ENCODE results near the gene CDK5RAP2.
"Not testable (repeated sequence)": the region's sequence is repeated elsewhere in the genome, so short reads cannot be mapped to it uniquely, and the experiment has no call there.

The CDK5RAP2 gene

DNA sequence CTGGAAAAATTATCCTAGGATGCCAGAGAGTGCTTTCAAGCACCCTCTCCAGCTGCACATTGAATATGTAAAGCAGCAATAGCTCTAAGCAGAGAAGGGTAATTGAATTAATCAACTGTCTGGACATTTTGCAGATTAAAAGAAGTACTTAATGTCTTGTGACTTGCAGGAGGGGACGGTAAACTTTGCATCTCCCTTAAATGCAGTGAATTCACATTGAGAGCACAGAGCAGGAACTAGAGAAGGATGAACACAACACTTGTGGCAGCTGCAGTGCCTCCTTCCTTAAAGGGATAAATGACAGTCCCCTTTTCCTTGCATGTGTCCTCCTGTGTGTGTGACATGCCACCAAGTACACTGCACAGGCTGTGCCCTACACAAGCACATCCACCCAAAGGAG is 7.4 kb upstream of the CDK5RAP2 start:
- DNase-seq: peak; percentile 14

- peak; percentile 98 for DNase-seq
Measured at GRCh38 chr9:120583958-120584369, 4.0 kb upstream of the CDK5RAP2 start.

DNA sequence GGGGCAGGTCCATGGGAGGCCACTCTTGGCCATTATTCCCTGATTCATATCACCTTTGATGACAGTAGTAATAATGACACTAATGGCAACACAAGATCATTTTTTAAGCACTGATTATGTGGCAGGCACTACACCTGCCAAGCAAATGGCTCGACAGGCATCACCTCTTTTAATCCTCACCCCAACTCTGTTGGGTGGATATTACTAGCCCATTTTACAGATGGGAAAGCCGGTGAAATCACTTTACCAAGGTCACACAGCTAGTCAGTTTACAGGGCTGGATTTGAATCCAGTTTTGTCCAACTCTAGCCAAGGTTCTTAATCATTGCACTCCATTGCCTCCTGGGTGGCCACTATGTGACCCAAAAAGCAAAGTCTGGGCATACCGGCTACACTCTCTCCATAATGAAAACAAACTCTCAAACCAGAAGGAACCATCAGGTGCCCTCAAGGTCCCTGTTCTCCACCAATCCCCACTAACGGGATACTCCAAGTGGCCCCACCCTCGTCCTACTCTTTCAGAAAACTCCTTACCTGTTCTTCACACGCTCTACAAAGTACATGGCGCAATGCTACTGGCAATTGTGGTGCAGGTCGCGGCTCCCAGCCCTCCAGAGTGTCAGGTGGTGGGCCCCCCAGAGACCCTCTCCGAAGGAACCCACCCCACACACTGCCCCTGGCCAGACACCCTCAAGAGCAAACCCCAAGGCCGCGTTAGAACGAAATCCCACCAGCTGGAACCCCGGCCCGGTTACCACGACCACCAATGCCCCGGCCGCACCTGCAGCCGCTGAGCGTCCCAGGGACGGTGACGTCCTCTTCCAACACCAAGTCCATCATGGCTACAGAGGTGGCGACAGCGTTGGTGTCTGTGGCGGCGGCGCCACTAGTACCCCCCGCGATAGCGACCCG is 572 bp downstream of the CDK5RAP2 start:
- DNase-seq: peak; percentile 37

DNA sequence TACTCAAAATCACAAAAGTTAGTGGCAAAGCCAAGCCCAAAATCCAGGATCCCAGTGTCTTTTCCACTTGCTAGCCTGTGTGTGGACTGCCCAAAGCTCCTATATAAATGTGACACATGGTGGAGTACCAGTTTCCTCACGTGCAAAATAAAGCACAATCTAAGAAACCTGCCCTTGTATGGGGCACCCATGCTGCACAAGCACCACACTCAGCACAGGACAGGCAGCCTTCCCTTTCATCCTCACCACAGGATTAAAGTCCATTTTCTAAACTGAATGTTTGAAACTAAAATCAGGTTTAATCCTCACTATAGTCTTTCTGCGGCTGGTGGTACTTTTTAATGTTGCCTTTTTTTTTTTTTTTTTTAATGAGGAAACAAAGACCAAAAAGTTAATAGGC is 5.5 kb downstream of the CDK5RAP2 start:
- DNase-seq: no peak

- DNase-seq: no peak
Measured at GRCh38 chr9:120572472-120572871, 7.5 kb downstream of the CDK5RAP2 start.

- DNase-seq: no peak
Measured at GRCh38 chr9:120571443-120572257, 8.3 kb downstream of the CDK5RAP2 start.

DNA sequence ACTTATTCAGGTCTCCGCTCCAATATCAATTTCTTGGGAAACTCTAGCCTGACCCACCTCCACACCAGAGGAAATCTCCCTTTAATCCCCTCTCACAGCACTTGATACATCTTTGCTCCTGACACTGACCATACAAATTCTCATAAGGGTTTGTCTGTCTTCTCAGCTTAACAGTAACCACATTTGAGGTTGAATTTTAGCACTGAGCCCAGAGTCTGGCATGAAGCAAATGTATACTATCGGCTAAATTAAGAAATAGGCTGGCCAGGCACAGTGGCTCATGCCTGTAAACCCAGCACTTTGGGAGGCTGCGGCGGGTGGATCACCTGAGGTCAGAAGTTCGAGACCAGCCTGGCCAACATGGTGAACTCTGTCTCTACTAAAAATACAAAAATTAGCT is 9.7 kb downstream of the CDK5RAP2 start:
- no peak for DNase-seq

GRCh38 chr9:120569556-120569955 is 10.4 kb downstream of the CDK5RAP2 start:
- no peak for DNase-seq

- DNase-seq: no peak
Measured at GRCh38 chr9:120568816-120569215, 11.2 kb downstream of the CDK5RAP2 start.

DNA sequence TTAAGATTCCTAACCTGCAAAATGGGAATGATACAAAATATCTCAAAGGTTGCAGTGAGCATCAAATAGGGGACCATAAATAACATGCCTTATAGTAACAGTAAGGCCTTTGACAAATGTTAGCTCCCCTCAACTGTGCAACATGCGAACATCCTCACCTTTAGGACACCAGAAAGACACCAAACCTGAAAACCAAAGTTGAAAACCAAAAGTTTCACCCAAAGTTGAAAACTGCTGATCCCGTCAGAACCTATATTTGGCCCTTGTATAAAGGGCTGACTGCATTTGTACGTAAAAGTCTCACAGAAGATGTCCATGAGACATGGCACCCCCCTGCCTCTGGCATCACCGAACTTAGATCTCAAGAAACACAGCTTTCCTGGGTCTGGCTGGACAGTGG is 12.1 kb downstream of the CDK5RAP2 start:
- DNase-seq: no peak

DNA sequence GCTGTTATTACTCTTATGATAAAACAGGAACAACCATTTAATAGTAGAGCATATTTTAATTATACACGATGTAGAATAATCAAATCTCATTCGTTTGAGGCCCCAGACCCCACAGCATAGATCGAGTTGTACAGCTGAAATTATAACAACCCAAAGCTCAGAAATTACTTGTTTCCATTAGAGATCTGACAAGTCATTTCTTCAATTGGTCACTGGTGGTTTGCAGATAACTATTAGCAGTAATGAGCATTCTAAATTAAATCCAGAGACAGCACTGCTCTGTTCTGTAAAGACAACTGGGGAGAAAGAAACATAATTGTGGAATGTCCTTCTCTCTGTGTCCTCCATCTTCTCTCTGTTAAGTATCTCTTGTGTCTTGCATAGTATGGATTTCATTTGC is 12.9 kb downstream of the CDK5RAP2 start:
- DNase-seq: no peak

- no peak for DNase-seq
Measured at GRCh38 chr9:120564589-120564988, 15.4 kb downstream of the CDK5RAP2 start.

DNA sequence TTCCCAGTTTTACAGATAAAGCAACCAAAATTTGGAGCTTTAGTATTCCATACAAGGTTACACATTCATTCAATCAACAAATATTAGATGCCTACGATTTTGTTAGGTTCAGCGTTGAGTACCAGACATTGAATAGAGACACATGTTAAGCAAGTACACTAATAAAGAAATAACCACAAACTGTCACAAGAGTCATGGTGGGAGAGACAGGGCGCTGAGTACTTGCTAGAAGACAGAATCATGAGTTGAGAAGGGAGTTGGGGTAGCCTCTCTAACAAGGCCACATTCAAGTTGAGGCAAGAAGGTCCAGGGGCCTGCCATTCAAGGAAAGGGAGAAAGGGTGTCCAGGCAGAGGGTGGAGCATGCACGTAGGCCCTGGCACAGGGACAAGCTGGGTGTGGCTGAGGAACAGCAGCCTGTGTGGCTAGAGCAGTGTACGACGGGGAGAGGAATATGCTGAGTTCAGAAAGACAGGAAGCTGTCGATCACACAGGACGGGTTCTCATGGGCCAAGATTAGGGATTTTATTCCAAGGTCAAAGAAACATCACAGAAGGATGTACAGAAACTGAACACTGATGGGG is 17.0 kb downstream of the CDK5RAP2 start:
- no peak for DNase-seq

- DNase-seq: no peak
Measured at GRCh38 chr9:120561709-120562108, 18.3 kb downstream of the CDK5RAP2 start.

DNA sequence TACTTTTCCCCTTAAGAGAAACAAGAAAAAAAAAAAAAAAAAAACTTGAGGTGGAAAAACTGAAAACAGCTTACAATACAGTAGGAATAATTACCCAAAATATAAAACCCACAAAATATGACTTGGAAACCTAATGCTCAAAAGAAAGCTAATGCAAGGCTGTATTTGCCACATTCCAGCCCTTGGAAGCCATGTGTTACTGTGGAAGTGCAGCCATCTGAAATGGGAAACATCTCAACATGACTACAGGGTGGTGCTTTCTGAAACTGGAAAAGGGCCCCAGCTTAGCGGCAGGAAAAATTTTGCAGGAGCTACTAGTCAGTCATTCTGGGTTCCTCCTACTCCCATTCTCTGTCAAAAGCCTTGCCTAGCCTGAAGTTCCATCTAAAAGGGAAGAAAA is 20.4 kb downstream of the CDK5RAP2 start:
- DNase-seq: no peak

- no peak for DNase-seq
Measured at GRCh38 chr9:120558454-120558853, 21.5 kb downstream of the CDK5RAP2 start.

- no peak for DNase-seq
Measured at GRCh38 chr9:120557205-120557604, 22.8 kb downstream of the CDK5RAP2 start.

DNA sequence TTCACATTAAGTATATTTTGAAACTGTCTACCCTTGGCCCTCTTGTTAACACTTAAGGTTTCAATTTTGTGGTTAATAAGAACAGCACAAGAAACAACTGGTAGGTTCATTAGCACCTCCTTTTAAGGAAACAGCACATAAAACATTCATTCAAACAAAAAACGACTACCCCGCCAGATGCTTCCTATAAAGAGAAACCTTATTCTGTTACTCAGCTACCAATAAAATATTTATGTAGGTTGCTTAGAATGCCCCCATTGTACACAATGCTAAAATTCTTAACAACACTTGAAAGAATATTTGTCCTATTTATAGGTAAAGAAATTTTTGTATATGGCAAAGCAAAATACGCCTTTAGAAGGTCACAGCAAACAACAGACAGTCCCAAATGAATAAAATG is 23.2 kb downstream of the CDK5RAP2 start:
- DNase-seq: no peak

DNA sequence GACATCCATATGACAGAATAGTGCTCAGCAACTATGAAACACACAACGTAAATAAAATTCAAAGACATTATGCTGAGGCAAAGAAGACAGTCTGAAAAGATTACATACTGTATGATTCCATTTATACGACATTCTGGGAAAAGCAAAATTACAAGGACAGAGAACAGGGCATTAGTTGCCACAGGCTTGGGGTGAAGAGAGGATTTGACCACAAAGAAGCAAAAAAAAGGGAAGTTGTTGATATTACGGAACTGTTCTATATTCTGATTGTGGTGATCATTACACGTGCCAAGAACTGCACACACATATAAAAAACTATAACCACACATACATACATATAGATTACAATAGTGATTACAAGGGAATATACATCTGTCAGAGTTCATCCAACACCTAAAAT is 24.1 kb downstream of the CDK5RAP2 start:
- no peak for DNase-seq

GRCh38 chr9:120552210-120552704 is 27.7 kb downstream of the CDK5RAP2 start:
- not testable (repeated sequence) for DNase-seq

- no peak for DNase-seq
Measured at GRCh38 chr9:120545701-120546550, 34.0 kb downstream of the CDK5RAP2 start.

DNA sequence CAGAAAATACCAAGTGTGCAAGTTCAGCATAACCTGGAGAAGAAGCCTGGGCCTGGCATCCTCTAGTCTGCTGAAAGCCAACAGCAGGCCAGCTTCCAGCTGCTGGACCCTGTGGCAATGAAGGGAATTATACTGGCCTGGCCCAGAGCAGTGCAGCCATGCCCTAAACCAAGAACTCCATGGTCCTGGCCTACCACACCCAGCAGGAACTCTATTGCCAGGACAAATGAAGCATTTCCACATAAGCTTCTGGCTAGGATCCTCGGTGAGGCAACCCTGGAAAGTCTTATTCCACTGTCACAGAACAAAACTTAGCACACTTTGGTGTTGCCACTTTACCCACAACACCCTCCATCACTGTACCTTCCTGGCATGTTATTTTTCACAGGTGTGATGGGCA is 35.5 kb downstream of the CDK5RAP2 start:
- DNase-seq: no peak
